AG08396 (cell line): ENCODE results near the gene CDK3.
"Not testable (repeated sequence)": the region's sequence is repeated elsewhere in the genome, so short reads cannot be mapped to it uniquely, and the experiment has no call there.

Experiments
- DNase-seq: peaks from one replicate; pipeline ENCODE4 v3.0.0; 2012; ENCODE audit warnings: low spot score, mixed read lengths

The CDK3 gene

GRCh38 chr17:76000755-76001521, at the start of gene CDK3:
Gene CDK3 (plus strand): TSS chr17:76000855. CDS start chr17:76001426, 571 bp downstream.
- no peak for DNase-seq

GRCh38 chr17:75950855-75951554, 49.6 kb upstream of the CDK3 start:
- no peak for DNase-seq

- DNase-seq, result no peak
Measured at GRCh38 chr17:75959051-75959838, 41.4 kb upstream of the CDK3 start.

GRCh38 chr17:75959839-75960511, 40.7 kb upstream of the CDK3 start:
- DNase-seq, result no peak

GRCh38 chr17:75965468-75965867, 35.2 kb upstream of the CDK3 start:
- no peak for DNase-seq

GRCh38 chr17:75969044-75969443, 31.6 kb upstream of the CDK3 start:
- DNase-seq, result not testable (repeated sequence)

GRCh38 chr17:75970011-75970523, 30.6 kb upstream of the CDK3 start:
- DNase-seq, result no peak

GRCh38 chr17:75970626-75971025, 30.0 kb upstream of the CDK3 start:
- no peak for DNase-seq

- not testable (repeated sequence) for DNase-seq
Measured at GRCh38 chr17:75975187-75975586, 25.5 kb upstream of the CDK3 start.

- DNase-seq, result no peak
Measured at GRCh38 chr17:75975757-75976174, 24.9 kb upstream of the CDK3 start.

- DNase-seq, result no peak
Measured at GRCh38 chr17:75976175-75976848, 24.3 kb upstream of the CDK3 start.

- peak; percentile 93 for DNase-seq
Measured at GRCh38 chr17:75978938-75979704, 21.5 kb upstream of the CDK3 start, which contains the start of the genes ACOX1 and TEN1. Gene ACOX1 (minus strand): TSS chr17:75979166. CDS start chr17:75979073, 93 bp downstream. Gene TEN1 (plus strand): TSS chr17:75979240. CDS start chr17:75986193, 6,953 bp downstream.

- no peak for DNase-seq
Measured at GRCh38 chr17:75979705-75980187, 20.9 kb upstream of the CDK3 start.

- no peak for DNase-seq
Measured at GRCh38 chr17:75980188-75981018, 20.3 kb upstream of the CDK3 start.

GRCh38 chr17:75981019-75981615, 19.5 kb upstream of the CDK3 start:
- DNase-seq, result no peak

GRCh38 chr17:75983501-75984181, 17.0 kb upstream of the CDK3 start:
- DNase-seq, result no peak

GRCh38 chr17:75985986-75986385, 14.7 kb upstream of the CDK3 start:
- no peak for DNase-seq

- DNase-seq, result no peak
Measured at GRCh38 chr17:75987041-75987440, 13.6 kb upstream of the CDK3 start.
